ENCODE data around the gene ROMO1.

Gene ROMO1

DNA sequence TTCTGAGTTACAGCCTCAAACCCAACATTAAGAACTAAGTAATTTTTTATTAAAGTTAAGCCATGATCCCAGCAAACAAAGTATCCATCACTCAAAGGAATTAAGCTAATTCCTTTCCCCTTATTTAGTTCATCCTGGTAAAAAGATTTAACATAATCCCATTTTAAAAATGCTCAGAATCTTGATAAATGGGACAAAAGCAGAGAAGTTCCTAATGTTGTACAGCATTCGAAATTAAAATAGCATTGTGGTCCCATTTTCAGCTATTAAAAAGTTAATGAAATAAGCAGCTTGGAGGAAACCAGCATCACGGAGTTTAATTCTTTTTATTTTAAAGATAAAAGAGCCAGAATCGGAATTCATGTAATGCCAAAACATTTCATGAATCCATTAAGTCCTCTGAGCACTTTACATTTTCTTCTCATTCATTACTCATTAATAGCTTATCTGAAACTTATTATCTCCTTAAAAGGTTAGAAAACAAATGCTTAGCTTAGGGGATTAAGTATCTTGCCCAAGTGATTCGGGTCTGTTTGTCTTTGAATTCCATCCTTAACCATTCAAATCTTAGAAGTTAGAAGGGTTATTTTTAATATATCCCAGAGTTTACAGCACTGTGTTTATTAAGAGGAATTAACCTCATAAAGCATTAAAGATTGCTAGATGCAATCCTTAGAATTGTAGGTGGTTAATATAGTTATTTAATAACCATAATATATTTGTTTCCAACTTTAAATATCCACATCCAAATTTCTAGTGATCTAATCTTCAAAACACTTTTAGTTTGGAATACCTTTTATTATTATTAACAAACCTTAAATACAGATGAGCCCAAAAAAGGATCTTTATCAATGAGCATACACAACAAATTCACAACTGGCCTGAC is 31.6 kb downstream of the ROMO1 start:
- peaks cover 60% of the 10 kb centered on the region for H3K4me1 ChIP-seq (ENCODE audit: low read depth, poor library complexity, severe bottlenecking)

DNA sequence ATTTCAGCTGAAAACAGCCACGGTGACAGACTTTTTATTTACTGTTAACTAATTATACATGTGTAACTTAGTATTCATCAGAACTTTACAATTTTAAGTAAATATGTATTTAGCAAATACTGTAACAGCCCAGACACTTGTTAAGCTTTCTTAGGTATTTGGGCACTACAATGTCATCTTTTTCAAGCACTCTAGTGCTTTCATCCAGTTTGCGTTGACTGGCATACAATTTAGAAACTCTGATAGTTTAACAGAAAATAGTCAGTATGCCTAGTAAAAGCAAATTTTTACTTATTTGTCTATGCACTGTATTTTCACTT is 32.2 kb downstream of the ROMO1 start:
- Histone ChIP-seq H4K20me1 (ENCODE audit: insufficient read depth) (peaks cover 75% of the 10 kb centered on the region), H2AFZ (ENCODE audit: low read depth) (no peak overlapping the region), H3K27ac (no peak overlapping the region), H3K4me3 (IDR thresholded peaks at IDR 0.05; ENCODE audit: insufficient read depth, low read depth, low read length) (no peak overlapping the region), H3K4me1 (ENCODE audit: low read depth, poor library complexity, severe bottlenecking) (peaks cover 60% of the 10 kb centered on the region), H3K4me2 (no peak overlapping the region), H3K27me3 (ENCODE audit: insufficient read depth, low read depth) (no peaks in the 10 kb centered on the region; the same call in 1 of the 2 replicates), H3K79me2 (ENCODE audit: insufficient read depth, low read depth) (peaks cover 99% of the 10 kb centered on the region), H3K9ac (no peak overlapping the region), H3K36me3 (ENCODE audit: insufficient read depth) (peaks cover 91% of the 10 kb centered on the region)
- TF ChIP-seq, protein P1, sequence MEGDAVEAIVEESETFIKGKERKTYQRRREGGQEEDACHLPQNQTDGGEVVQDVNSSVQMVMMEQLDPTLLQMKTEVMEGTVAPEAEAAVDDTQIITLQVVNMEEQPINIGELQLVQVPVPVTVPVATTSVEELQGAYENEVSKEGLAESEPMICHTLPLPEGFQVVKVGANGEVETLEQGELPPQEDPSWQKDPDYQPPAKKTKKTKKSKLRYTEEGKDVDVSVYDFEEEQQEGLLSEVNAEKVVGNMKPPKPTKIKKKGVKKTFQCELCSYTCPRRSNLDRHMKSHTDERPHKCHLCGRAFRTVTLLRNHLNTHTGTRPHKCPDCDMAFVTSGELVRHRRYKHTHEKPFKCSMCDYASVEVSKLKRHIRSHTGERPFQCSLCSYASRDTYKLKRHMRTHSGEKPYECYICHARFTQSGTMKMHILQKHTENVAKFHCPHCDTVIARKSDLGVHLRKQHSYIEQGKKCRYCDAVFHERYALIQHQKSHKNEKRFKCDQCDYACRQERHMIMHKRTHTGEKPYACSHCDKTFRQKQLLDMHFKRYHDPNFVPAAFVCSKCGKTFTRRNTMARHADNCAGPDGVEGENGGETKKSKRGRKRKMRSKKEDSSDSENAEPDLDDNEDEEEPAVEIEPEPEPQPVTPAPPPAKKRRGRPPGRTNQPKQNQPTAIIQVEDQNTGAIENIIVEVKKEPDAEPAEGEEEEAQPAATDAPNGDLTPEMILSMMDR (conservative IDR thresholded peaks at IDR 0.05; ENCODE audit: low read depth, low read length) = no peak

More for the DNA sequence above, 31.6 kb downstream of the ROMO1 start:
- TF ChIP-seq, protein P1 (conservative IDR thresholded peaks at IDR 0.05; ENCODE audit: low read depth, low read length) = no peak
- peaks cover 99% of the 10 kb centered on the region for H3K79me2 ChIP-seq (ENCODE audit: insufficient read depth, low read depth)
- no peak overlapping the region for H3K4me3 ChIP-seq (IDR thresholded peaks at IDR 0.05; ENCODE audit: insufficient read depth, low read depth, low read length)
- H3K36me3 ChIP-seq (ENCODE audit: insufficient read depth) = peaks cover 93% of the 10 kb centered on the region
- H4K20me1 ChIP-seq (ENCODE audit: insufficient read depth) = peaks cover 75% of the 10 kb centered on the region
- H3K4me2 ChIP-seq = no peak overlapping the region
- H3K27me3 ChIP-seq (ENCODE audit: insufficient read depth, low read depth) = no peaks in the 10 kb centered on the region; the same call in 1 of the 2 replicates
- no peak overlapping the region; the same call in 1 of the 2 replicates for H3K27ac ChIP-seq
- no peak overlapping the region for H3K9ac ChIP-seq
- no peak overlapping the region for H2AFZ ChIP-seq (ENCODE audit: low read depth)

GRCh38 chr20:35731862-35732643 is 32.8 kb downstream of the ROMO1 start:
- no peak overlapping the region for H3K9ac ChIP-seq
- peaks cover 64% of the 10 kb centered on the region for H3K4me1 ChIP-seq (ENCODE audit: low read depth, poor library complexity, severe bottlenecking)
- no peak overlapping the region for H3K4me3 ChIP-seq (IDR thresholded peaks at IDR 0.05; ENCODE audit: insufficient read depth, low read depth, low read length)
- TF ChIP-seq, protein P1 (conservative IDR thresholded peaks at IDR 0.05; ENCODE audit: low read depth, low read length) = no peak
- H3K27ac ChIP-seq = no peak overlapping the region
- H4K20me1 ChIP-seq (ENCODE audit: insufficient read depth) = peaks cover 75% of the 10 kb centered on the region
- no peaks in the 10 kb centered on the region; the same call in 1 of the 2 replicates for H3K27me3 ChIP-seq (ENCODE audit: insufficient read depth, low read depth)
- peaks cover 86% of the 10 kb centered on the region for H3K36me3 ChIP-seq (ENCODE audit: insufficient read depth)
- no peak overlapping the region for H3K4me2 ChIP-seq
- H3K79me2 ChIP-seq (ENCODE audit: insufficient read depth, low read depth) = peaks cover 99% of the 10 kb centered on the region
- no peak overlapping the region for H2AFZ ChIP-seq (ENCODE audit: low read depth)

DNA sequence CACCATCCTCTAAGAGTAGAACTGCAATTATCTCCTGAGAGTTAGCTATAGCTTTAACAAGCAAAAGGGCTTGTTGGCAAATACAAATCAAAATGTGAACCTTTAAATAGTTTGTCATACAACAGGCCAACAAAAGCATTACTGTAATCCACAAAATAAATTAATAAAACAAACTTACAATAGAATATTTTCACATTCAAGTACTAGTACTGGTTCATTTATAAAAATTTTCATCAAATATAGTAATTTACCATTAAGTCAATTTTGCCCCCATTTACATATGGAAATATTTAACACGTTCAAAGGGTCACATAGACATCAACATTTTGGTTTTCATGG is 33.4 kb downstream of the ROMO1 start:
- H4K20me1 ChIP-seq (ENCODE audit: insufficient read depth) = peaks cover 79% of the 10 kb centered on the region

More for the DNA sequence above, 33.4 kb downstream of the ROMO1 start:
- no peak overlapping the region for H3K27ac ChIP-seq
- H3K4me2 ChIP-seq = no peak overlapping the region
- H2AFZ ChIP-seq (ENCODE audit: low read depth) = no peak overlapping the region
- no peak overlapping the region for H3K9ac ChIP-seq
- peaks cover 99% of the 10 kb centered on the region for H3K79me2 ChIP-seq (ENCODE audit: insufficient read depth, low read depth)
- TF ChIP-seq, protein P1 (conservative IDR thresholded peaks at IDR 0.05; ENCODE audit: low read depth, low read length) = no peak
- peaks cover 81% of the 10 kb centered on the region for H3K36me3 ChIP-seq (ENCODE audit: insufficient read depth)
- no peak overlapping the region for H3K4me3 ChIP-seq (IDR thresholded peaks at IDR 0.05; ENCODE audit: insufficient read depth, low read depth, low read length)
- H3K27me3 ChIP-seq (ENCODE audit: insufficient read depth, low read depth) = no peaks in the 10 kb centered on the region
- H3K4me1 ChIP-seq (ENCODE audit: low read depth, poor library complexity, severe bottlenecking) = peaks cover 69% of the 10 kb centered on the region

All from KMS-11 (cell line).